HCT116 (cell line): ENCODE measurements around the gene MIDN. TPM values are rescaled to one million over a fixed set of nuclear protein-coding genes. Genes with fewer than 3 reads are reported as not detected.

Experiments used
- ATAC-seq: fragments of 200-7000 bp; cut with Tn5 transposase; 2 replicates; pipeline ENCODE4 v1.9.1; 2020; ENCODE audit warnings: mild to moderate bottlenecking, moderate library complexity
- BruUV-seq: library from RNA; stranded (reverse); fragments of 400-500 nt; replicated peaks from 2 replicates; lab custom pipeline; 2021; lab: Mats Ljungman, UMichigan
- CTCF ChIA-PET: fragments of 300-600 bp; sonication (Branson Sonifier 250); formaldehyde crosslinking; loops from one replicate; lab custom pipeline; 2021; ENCODE audit warnings: antibody characterized with exemption; lab: Charles Lee
- POLR2A ChIA-PET: fragments of 300-600, 350-600 bp; sonication (Branson Sonifier 250); formaldehyde crosslinking; loops from one replicate; lab custom pipeline; 2021; ENCODE audit warnings: antibody characterized with exemption; lab: Charles Lee
- RAD21 ChIA-PET, 2 experiments: fragments of 300-600 bp; sonication (Branson Sonifier 250); formaldehyde crosslinking; loops; one replicate each; lab custom pipeline; 2023; ENCODE audit warnings: low total read pairs in 2 of 2; ENCODE audit not compliant: uncharacterized antibody in 2 of 2, unreplicated experiment in 2 of 2, low non-redundant PET in 1 of 2; lab: Charles Lee
- DNase-seq: peaks from one replicate; pipeline ENCODE4 v3.0.0-alpha.2; 2010; ENCODE audit warnings: low read depth, low spot score
- H2AFZ ChIP-seq: fragments of 200-600 bp; shearing (Covaris generic), sonication (generic); 2 replicates; pipeline ENCODE4 v1.6.1; 2017; ENCODE audit warnings: low read depth, mixed run types, mixed read lengths, antibody characterized with exemption, low read length; ENCODE audit not compliant: poor library complexity, severe bottlenecking
- H3K27ac ChIP-seq: 2 replicates; pipeline ENCODE4 v1.5.1; 2012; ENCODE audit warnings: low read depth, low read length
- H3K27me3 ChIP-seq: fragments of 200-600 bp; sonication (generic); 2 replicates; pipeline ENCODE4 v1.6.1; 2016; ENCODE audit warnings: mixed run types, low read length, mixed read lengths; ENCODE audit not compliant: insufficient read depth
- H3K36me3 ChIP-seq, 2 experiments: fragments of 200-500 bp in 1 of 2; fragments of 200-600 bp in 1 of 2; sonication (Bioruptor generic) in 1 of 2; sonication (generic) in 1 of 2; 2 replicates each; pipeline versions ENCODE4 v1.5.1 to v1.6.1; 2014 to 2016; ENCODE audit warnings: low read length in 2 of 2, inconsistent platforms in 1 of 2, mixed read lengths in 1 of 2, mixed run types in 1 of 2; ENCODE audit not compliant: insufficient read depth in 2 of 2, control insufficient read depth in 1 of 2
- H3K4me1 ChIP-seq, 2 experiments: fragments of 200-600 bp in 1 of 2; sonication (generic) in 1 of 2; 2 replicates each; pipeline versions ENCODE4 v1.5.1 to v1.6.1; 2012 to 2017; ENCODE audit warnings: low read length in 2 of 2, inconsistent platforms in 1 of 2, mild to moderate bottlenecking in 1 of 2, mixed read lengths in 1 of 2, mixed run types in 1 of 2, moderate library complexity in 1 of 2; ENCODE audit not compliant: insufficient read depth in 2 of 2, control insufficient read depth in 1 of 2
- H3K4me2 ChIP-seq: fragments of 200-600 bp; sonication (generic); 2 replicates; pipeline ENCODE4 v1.6.1; 2017; ENCODE audit warnings: mixed run types, low read length, mixed read lengths
- H3K4me3 ChIP-seq, 2 experiments: fragments of 200-600 bp in 1 of 2; sonication (generic) in 1 of 2; replicated peaks in 1 of 2; 2 replicates each; pipeline ENCODE4 v1.5.1; 2011 to 2016; ENCODE audit warnings: low read length in 2 of 2, control low read depth in 1 of 2, low read depth in 1 of 2, mild to moderate bottlenecking in 1 of 2, mixed read lengths in 1 of 2, mixed run types in 1 of 2
- H3K79me2 ChIP-seq: fragments of 200-600 bp; sonication (generic); 2 replicates; pipeline ENCODE4 v1.6.1; 2017; ENCODE audit warnings: mild to moderate bottlenecking, mixed run types, low read length, moderate library complexity, mixed read lengths; ENCODE audit not compliant: insufficient read depth
- H3K9ac ChIP-seq: fragments of 200-600 bp; sonication (generic); 2 replicates; pipeline ENCODE4 v1.6.1; 2016; ENCODE audit warnings: low read length, mixed read lengths
- H3K9me2 ChIP-seq: fragments of 200-600 bp; sonication (generic), shearing (Covaris generic); 2 replicates; pipeline ENCODE4 v1.6.1; 2017; ENCODE audit warnings: mixed run types, mild to moderate bottlenecking, moderate library complexity; ENCODE audit not compliant: insufficient read depth
- H3K9me3 ChIP-seq, 2 experiments: fragments of 200-500 bp in 1 of 2; fragments of 200-600 bp in 1 of 2; sonication (Bioruptor generic) in 1 of 2; sonication (generic) in 1 of 2; 2 replicates each; pipeline ENCODE4 v1.6.1; 2014 to 2017; ENCODE audit warnings: low read length in 2 of 2, mixed read lengths in 2 of 2, inconsistent platforms in 1 of 2, low read depth in 1 of 2, mild to moderate bottlenecking in 1 of 2, mixed run types in 1 of 2, moderate library complexity in 1 of 2; ENCODE audit not compliant: control insufficient read depth in 1 of 2, insufficient read depth in 1 of 2
- H4K20me1 ChIP-seq: fragments of 200-600 bp; sonication (generic), shearing (Covaris generic); 2 replicates; pipeline ENCODE4 v1.6.1; 2017; ENCODE audit warnings: mixed run types, mild to moderate bottlenecking, moderate library complexity; ENCODE audit not compliant: insufficient read depth
- CEBPB ChIP-seq: IDR thresholded peaks from 2 replicates; pipeline ENCODE4 v1.6.1; 2012; ENCODE audit warnings: low read depth
- FOSL1 ChIP-seq: IDR thresholded peaks from 2 replicates; pipeline ENCODE4 v1.6.1; 2012; ENCODE audit warnings: low read depth
- SRF ChIP-seq: IDR thresholded peaks from 2 replicates; pipeline ENCODE4 v1.6.1; 2012; ENCODE audit warnings: low read depth
- ZFX ChIP-seq: fragments of 450-650 bp; IDR thresholded peaks from 2 replicates; pipeline ENCODE4 v1.6.1; 2017
- intact Hi-C: fragments of 100-400 bp; cut with micrococcal nuclease; formaldehyde crosslinking; loops from 2 replicates; pipeline ENCODE4 v1.10.0; 2022
- total RNA-seq: library from RNA; stranded (reverse); gene quantifications from one replicate; pipeline ENCODE4 v1.2.1, GENCODE V29; 2021; ENCODE audit not compliant: unreplicated experiment
- TF ChIP-seq, protein P1 (sequence below): IDR thresholded peaks from 2 replicates; pipeline ENCODE4 v1.6.1; 2012; ENCODE audit warnings: low read depth

MIDN gene
- total RNA-seq, 1 experiment from 2014 or later = 146 TPM

DNA sequence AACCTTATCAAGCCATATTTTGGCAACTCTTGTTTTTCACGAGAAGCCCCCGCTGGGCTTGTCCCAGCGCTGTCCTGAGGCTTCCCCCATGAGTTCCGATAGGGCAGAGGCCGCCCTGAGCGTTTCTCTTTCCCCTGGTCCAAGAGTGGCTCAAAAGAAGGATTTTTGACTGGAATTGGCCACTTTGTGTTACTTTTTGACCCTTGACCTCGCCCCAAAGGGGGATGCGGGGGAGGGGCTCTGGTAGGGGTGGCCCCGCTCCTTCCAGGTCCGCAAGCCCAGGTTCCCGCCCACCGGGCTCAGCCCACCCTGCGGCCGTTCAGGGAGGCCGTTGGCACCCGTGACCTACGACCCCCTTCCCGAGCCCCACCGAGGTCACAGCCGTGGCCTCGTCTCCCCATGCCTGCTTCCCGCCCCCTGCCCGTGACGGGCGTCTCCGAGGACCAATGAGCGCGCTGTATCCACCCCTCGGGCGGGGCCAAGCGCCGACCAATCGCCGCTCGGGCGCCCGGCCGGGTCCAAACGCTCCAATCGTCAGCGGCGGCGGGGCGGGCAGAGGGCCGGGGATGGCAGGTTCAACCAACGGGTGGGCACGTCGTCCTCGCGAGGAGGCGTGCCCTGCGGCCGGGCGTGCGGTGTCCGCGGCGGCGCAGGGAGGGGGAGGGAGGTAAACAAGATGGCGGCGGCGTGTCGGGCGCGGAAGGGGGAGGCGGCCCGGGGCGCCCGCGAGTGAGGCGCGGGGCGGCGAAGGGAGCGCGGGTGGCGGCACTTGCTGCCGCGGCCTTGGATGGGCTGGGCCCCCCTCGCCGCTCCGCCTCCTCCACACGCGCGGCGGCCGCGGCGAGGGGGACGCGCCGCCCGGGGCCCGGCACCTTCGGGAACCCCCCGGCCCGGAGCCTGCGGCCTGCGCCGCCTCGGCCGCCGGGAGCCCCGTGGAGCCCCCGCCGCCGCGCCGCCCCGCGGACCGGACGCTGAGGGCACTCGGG is 43.0 kb upstream of the MIDN start, which contains the start of gene STK11 (continued):
- TF ChIP-seq, protein P1, sequence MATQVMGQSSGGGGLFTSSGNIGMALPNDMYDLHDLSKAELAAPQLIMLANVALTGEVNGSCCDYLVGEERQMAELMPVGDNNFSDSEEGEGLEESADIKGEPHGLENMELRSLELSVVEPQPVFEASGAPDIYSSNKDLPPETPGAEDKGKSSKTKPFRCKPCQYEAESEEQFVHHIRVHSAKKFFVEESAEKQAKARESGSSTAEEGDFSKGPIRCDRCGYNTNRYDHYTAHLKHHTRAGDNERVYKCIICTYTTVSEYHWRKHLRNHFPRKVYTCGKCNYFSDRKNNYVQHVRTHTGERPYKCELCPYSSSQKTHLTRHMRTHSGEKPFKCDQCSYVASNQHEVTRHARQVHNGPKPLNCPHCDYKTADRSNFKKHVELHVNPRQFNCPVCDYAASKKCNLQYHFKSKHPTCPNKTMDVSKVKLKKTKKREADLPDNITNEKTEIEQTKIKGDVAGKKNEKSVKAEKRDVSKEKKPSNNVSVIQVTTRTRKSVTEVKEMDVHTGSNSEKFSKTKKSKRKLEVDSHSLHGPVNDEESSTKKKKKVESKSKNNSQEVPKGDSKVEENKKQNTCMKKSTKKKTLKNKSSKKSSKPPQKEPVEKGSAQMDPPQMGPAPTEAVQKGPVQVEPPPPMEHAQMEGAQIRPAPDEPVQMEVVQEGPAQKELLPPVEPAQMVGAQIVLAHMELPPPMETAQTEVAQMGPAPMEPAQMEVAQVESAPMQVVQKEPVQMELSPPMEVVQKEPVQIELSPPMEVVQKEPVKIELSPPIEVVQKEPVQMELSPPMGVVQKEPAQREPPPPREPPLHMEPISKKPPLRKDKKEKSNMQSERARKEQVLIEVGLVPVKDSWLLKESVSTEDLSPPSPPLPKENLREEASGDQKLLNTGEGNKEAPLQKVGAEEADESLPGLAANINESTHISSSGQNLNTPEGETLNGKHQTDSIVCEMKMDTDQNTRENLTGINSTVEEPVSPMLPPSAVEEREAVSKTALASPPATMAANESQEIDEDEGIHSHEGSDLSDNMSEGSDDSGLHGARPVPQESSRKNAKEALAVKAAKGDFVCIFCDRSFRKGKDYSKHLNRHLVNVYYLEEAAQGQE = no peak
- TF ChIP-seq SRF (no peak), CEBPB (no peak)
- TF ChIP-seq, all 23 proteins: peak for 7

DNA sequence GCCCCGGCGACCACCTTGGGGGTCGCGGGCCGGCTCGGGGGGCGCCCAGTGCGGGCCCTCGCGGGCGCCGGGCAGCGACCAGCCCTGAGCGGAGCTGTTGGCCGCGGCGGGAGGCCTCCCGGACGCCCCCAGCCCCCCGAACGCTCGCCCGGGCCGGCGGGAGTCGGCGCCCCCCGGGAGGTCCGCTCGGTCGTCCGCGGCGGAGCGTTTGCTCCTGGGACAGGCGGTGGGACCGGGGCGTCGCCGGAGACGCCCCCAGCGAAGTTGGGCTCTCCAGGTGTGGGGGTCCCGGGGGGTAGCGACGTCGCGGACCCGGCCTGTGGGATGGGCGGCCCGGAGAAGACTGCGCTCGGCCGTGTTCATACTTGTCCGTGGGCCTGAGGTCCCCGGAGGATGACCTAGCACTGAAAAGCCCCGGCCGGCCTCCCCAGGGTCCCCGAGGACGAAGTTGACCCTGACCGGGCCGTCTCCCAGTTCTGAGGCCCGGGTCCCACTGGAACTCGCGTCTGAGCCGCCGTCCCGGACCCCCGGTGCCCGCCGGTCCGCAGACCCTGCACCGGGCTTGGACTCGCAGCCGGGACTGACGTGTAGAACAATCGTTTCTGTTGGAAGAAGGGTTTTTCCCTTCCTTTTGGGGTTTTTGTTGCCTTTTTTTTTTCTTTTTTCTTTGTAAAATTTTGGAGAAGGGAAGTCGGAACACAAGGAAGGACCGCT is 42.1 kb upstream of the MIDN start:
- Histone ChIP-seq H3K27ac (peak overlapping the region; percentile 94), H3K4me2 (peak overlapping the region; percentile 89), H3K9me2 (no peaks in the 10 kb centered on the region), H3K9me3 (no peaks in the 10 kb centered on the region), H3K27me3 (no peaks in the 10 kb centered on the region), H4K20me1 (no peaks in the 10 kb centered on the region), H3K79me2 (peaks cover 52% of the 10 kb centered on the region), H3K36me3 (peaks cover 0 to 16% of the 10 kb centered on the region in 2 experiments; a peak in 2 of 4 replicates), H3K9ac (peak overlapping the region; percentile 85), H2AFZ (no peak overlapping the region), H3K4me3 (peak overlapping the region; percentile 82), H3K4me1 (peaks cover 38 to 54% of the 10 kb centered on the region in 2 experiments)
- ChIA-PET CTCF (no interaction called here), POLR2A (no interaction called here), RAD21 (no interaction called here)
- no peak for ATAC-seq
- no peak for TF ChIP-seq FOSL1
- peak; percentile 65 for TF ChIP-seq ZFX
- intact Hi-C loops = no loop called here
- BruUV-seq = no TSS peak
- DNase-seq = no peak
